Osteoblast (primary cell): ENCODE data around the gene LMAN2. TPM values are rescaled to one million over a fixed set of nuclear protein-coding genes. Genes with fewer than 3 reads are reported as not detected.

Experiments used
- total RNA-seq: library from RNA; depleted of rRNA; stranded (reverse); fragments of >200 nt; gene quantifications from 2 replicates; pipeline ENCODE4 v1.2.3, GENCODE V29; 2012

LMAN2 gene
- total RNA-seq, 1 donor = 356 TPM

Other genes starting within 250 kb of the LMAN2 start
- gene NSD1, start 217.9 kb downstream of the LMAN2 start, total RNA-seq = 48.6 and 53.2 TPM in 2 replicates
- gene RAB24, start 47.9 kb downstream of the LMAN2 start, total RNA-seq = 21.5 and 22.8 TPM in 2 replicates
- gene PRELID1, start 47.9 kb downstream of the LMAN2 start, total RNA-seq = 69.5 and 82.2 TPM in 2 replicates
- gene MXD3, start 39.8 kb downstream of the LMAN2 start, total RNA-seq = 2.7 and 3.3 TPM in 2 replicates
- 7.4 and 9.4 TPM in 2 replicates for gene RGS14, start 6.3 kb upstream of the LMAN2 start, total RNA-seq
- gene SLC34A1, start 32.8 kb upstream of the LMAN2 start, total RNA-seq = not detected in 2 replicates
- gene PFN3, start 49.0 kb upstream of the LMAN2 start, total RNA-seq = not detected in 2 replicates
- not detected in 2 replicates for gene F12, start 57.9 kb upstream of the LMAN2 start, total RNA-seq
- gene GRK6, start 75.0 kb upstream of the LMAN2 start, total RNA-seq = 18.3 and 19.2 TPM in 2 replicates
- gene PRR7, start 95.1 kb upstream of the LMAN2 start, total RNA-seq = 10.0 and 12.7 TPM in 2 replicates
- 121 and 139 TPM in 2 replicates for gene DBN1, start 122.0 kb upstream of the LMAN2 start, total RNA-seq
- 157 and 159 TPM in 2 replicates for gene PDLIM7, start 145.9 kb upstream of the LMAN2 start, total RNA-seq
- 1.1 and 1.5 TPM in 2 replicates for gene DOK3, start 158.2 kb upstream of the LMAN2 start, total RNA-seq
- gene DDX41, start 165.3 kb upstream of the LMAN2 start, total RNA-seq = 49.5 and 68.4 TPM in 2 replicates
- 29.2 and 32.6 TPM in 2 replicates for gene FAM193B, start 202.9 kb upstream of the LMAN2 start, total RNA-seq
- gene TMED9, start 240.5 kb upstream of the LMAN2 start, total RNA-seq = 93.4 and 96.6 TPM in 2 replicates
- 25.6 and 26.8 TPM in 2 replicates for gene B4GALT7, start 248.5 kb upstream of the LMAN2 start, total RNA-seq